Caco-2 (cell line): ENCODE measurements around the gene PNPLA3. TPM values are rescaled to one million over a fixed set of nuclear protein-coding genes. Genes with fewer than 3 reads are reported as not detected.

Source experiments
- BruUV-seq: library from RNA; stranded (reverse); fragments of 400-500 nt; replicated peaks from 2 replicates; lab custom pipeline; 2021; lab: Mats Ljungman, UMichigan
- CTCF ChIA-PET: fragments of 300-600 bp; sonication (Branson Sonifier 250); formaldehyde crosslinking; loops from one replicate; lab custom pipeline; 2022; ENCODE audit warnings: antibody characterized with exemption; lab: Charles Lee
- POLR2A ChIA-PET: fragments of 300-600 bp; sonication (Branson Sonifier 250); formaldehyde crosslinking; loops from one replicate; lab custom pipeline; 2022; ENCODE audit warnings: antibody characterized with exemption; lab: Charles Lee
- DNase-seq, 2 experiments: peaks; one replicate each; pipeline versions ENCODE4 v3.0.0 to v3.0.0-alpha.2; 2020 to 2022
- H3K27me3 ChIP-seq: replicated peaks from 2 replicates; pipeline ENCODE4 v1.6.0; 2011; ENCODE audit warnings: low read length; ENCODE audit not compliant: control insufficient read depth, insufficient read depth
- H3K36me3 ChIP-seq: 2 replicates; pipeline ENCODE4 v1.5.1; 2011; ENCODE audit warnings: low read length; ENCODE audit not compliant: control insufficient read depth, insufficient read depth
- H3K4me1 ChIP-seq: fragments of 250-450 bp; sonication (Bioruptor Pico); 2 replicates; pipeline ENCODE4 v1.5.1; 2020; ENCODE audit warnings: mild to moderate bottlenecking
- H3K4me3 ChIP-seq: 2 replicates; pipeline ENCODE4 v1.5.1; 2011; ENCODE audit warnings: low read depth, mild to moderate bottlenecking, control low read depth, low read length
- H3K9me3 ChIP-seq: fragments of 250-450 bp; sonication (Bioruptor Pico); 2 replicates; pipeline ENCODE4 v1.5.1; 2020; ENCODE audit warnings: mild to moderate bottlenecking, moderate library complexity
- H3K27ac Mint-ChIP-seq: one replicate; pipeline ENCODE4 v1.8.0; 2022; ENCODE audit warnings: mixed read lengths; ENCODE audit not compliant: unreplicated experiment
- H3K27me3 Mint-ChIP-seq: one replicate; pipeline ENCODE4 v1.8.0; 2022; ENCODE audit warnings: mixed read lengths; ENCODE audit not compliant: insufficient read depth, unreplicated experiment
- H3K36me3 Mint-ChIP-seq: one replicate; pipeline ENCODE4 v1.8.0; 2022; ENCODE audit warnings: mild to moderate bottlenecking, mixed read lengths; ENCODE audit not compliant: insufficient read depth, unreplicated experiment
- H3K4me1 Mint-ChIP-seq: one replicate; pipeline ENCODE4 v1.8.0; 2022; ENCODE audit warnings: low read depth, mixed read lengths; ENCODE audit not compliant: unreplicated experiment
- H3K4me3 Mint-ChIP-seq: one replicate; pipeline ENCODE4 v1.8.0; 2022; ENCODE audit warnings: mild to moderate bottlenecking, moderate library complexity, mixed read lengths; ENCODE audit not compliant: unreplicated experiment
- H3K9me3 Mint-ChIP-seq: one replicate; pipeline ENCODE4 v1.8.0; 2022; ENCODE audit warnings: mixed read lengths; ENCODE audit not compliant: unreplicated experiment
- CTCF ChIP-seq, 2 experiments: fragments of 200-600 bp in 1 of 2; IDR thresholded peaks; 1 replicate in 1 of 2; 2 replicates in 1 of 2; pipeline versions ENCODE4 v1.5.1 to v1.8.0; 2011 to 2022; ENCODE audit warnings: antibody characterized with exemption in 1 of 2, control low read depth in 1 of 2, inconsistent platforms in 1 of 2, low read depth in 1 of 2, low read length in 1 of 2, mild to moderate bottlenecking in 1 of 2, moderate library complexity in 1 of 2; ENCODE audit not compliant: insufficient read depth in 1 of 2, severe bottlenecking in 1 of 2, unreplicated experiment in 1 of 2
- intact Hi-C: fragments of 100-400 bp; cut with micrococcal nuclease; formaldehyde crosslinking; loops from one replicate; pipeline ENCODE4 v1.10.0; 2022; ENCODE audit not compliant: unreplicated experiment
- total RNA-seq: library from RNA; stranded (reverse); gene quantifications from 2 replicates; pipeline ENCODE4 v1.2.3, GENCODE V29; 2022

The PNPLA3 gene
- total RNA-seq, 1 experiment from 2014 or later = 5.0 TPM

- no peaks in the 10 kb centered on the region for H3K27me3 Mint-ChIP-seq
- H3K4me1 Mint-ChIP-seq = peaks cover 7% of the 10 kb centered on the region
- no peak overlapping the region for H3K27ac Mint-ChIP-seq
- H3K36me3 Mint-ChIP-seq = peaks cover 76% of the 10 kb centered on the region
- no peak for DNase-seq
- no peaks in the 10 kb centered on the region for H3K9me3 Mint-ChIP-seq
- Histone ChIP-seq H3K27me3 (no peaks in the 10 kb centered on the region), H3K36me3 (peaks cover 2% of the 10 kb centered on the region; the same call in 1 of the 2 replicates), H3K4me3 (no peak overlapping the region), H3K4me1 (no peaks in the 10 kb centered on the region), H3K9me3 (no peaks in the 10 kb centered on the region)
- POLR2A ChIA-PET = no interaction called here
- CTCF ChIA-PET = interaction anchor here (1.4 to 2.7 kb wide), 4 partner anchors 88 to 632 kb away, joined by 4 to 90 read pairs (median 16); no protein-coding TSS in a partner anchor
- no peak overlapping the region for H3K4me3 Mint-ChIP-seq
- TF ChIP-seq CTCF (IDR thresholded peaks at IDR 0.05; ENCODE audit: insufficient read depth in 1 of 2, low read depth in 1 of 2, low read length in 1 of 2, severe bottlenecking in 1 of 2, unreplicated experiment in 1 of 2) = no peak
- intact Hi-C loops = no loop called here
- BruUV-seq = no TSS peak
These were observed 70.4 kb downstream of the PNPLA3 start for GRCh38 chr22:43994006-43994405.

- BruUV-seq = no TSS peak
- Histone ChIP-seq H3K4me1 (no peaks in the 10 kb centered on the region), H3K27me3 (no peaks in the 10 kb centered on the region), H3K36me3 (peaks cover 2% of the 10 kb centered on the region; the same call in 1 of the 2 replicates), H3K4me3 (no peak overlapping the region), H3K9me3 (no peaks in the 10 kb centered on the region)
- peaks cover 72% of the 10 kb centered on the region for H3K36me3 Mint-ChIP-seq
- intact Hi-C loops = no loop called here
- H3K27me3 Mint-ChIP-seq = no peaks in the 10 kb centered on the region
- TF ChIP-seq CTCF (IDR thresholded peaks at IDR 0.05; ENCODE audit: insufficient read depth in 1 of 2, low read depth in 1 of 2, low read length in 1 of 2, severe bottlenecking in 1 of 2, unreplicated experiment in 1 of 2) = no peak
- H3K4me1 Mint-ChIP-seq = peaks cover 7% of the 10 kb centered on the region
- H3K4me3 Mint-ChIP-seq = no peak overlapping the region
- ChIA-PET POLR2A (no interaction called here), CTCF (interaction anchor here (1.4 to 2.7 kb wide), 3 partner anchors 88 to 363 kb away, joined by 4 to 90 read pairs (median 18); no protein-coding TSS in a partner anchor)
- no peak for DNase-seq
- H3K9me3 Mint-ChIP-seq = no peaks in the 10 kb centered on the region
- no peak overlapping the region for H3K27ac Mint-ChIP-seq
These were observed 70.8 kb downstream of the PNPLA3 start for GRCh38 chr22:43994416-43994815.

- intact Hi-C loops = no loop called here
- Histone ChIP-seq H3K9me3 (no peaks in the 10 kb centered on the region), H3K4me1 (no peaks in the 10 kb centered on the region), H3K4me3 (no peak overlapping the region), H3K27me3 (no peaks in the 10 kb centered on the region), H3K36me3 (peaks cover 2% of the 10 kb centered on the region; the same call in 1 of the 2 replicates)
- BruUV-seq = no TSS peak
- Mint-ChIP-seq H3K27ac (no peak overlapping the region), H3K36me3 (peaks cover 65% of the 10 kb centered on the region), H3K27me3 (no peaks in the 10 kb centered on the region), H3K4me1 (peaks cover 7% of the 10 kb centered on the region), H3K9me3 (no peaks in the 10 kb centered on the region), H3K4me3 (no peak overlapping the region)
- CTCF ChIA-PET = interaction anchor here (2.7 kb wide), 1 partner anchor 91 kb away, joined by 90 read pairs; no protein-coding TSS in a partner anchor
- no peak for DNase-seq
- TF ChIP-seq CTCF (IDR thresholded peaks at IDR 0.05; ENCODE audit: insufficient read depth in 1 of 2, low read depth in 1 of 2, low read length in 1 of 2, severe bottlenecking in 1 of 2, unreplicated experiment in 1 of 2) = no peak
- POLR2A ChIA-PET = no interaction called here
These were observed 71.6 kb downstream of the PNPLA3 start for GRCh38 chr22:43995057-43995685.
